ENCODE data around the gene STAT1. TPM values are rescaled to one million over a fixed set of nuclear protein-coding genes. Genes with fewer than 3 reads are reported as not detected.

Gene STAT1
- 55.0 and 64.7 TPM in 2 replicates for total RNA-seq (2014; rRNA removed; shearing (Covaris generic))

DNA sequence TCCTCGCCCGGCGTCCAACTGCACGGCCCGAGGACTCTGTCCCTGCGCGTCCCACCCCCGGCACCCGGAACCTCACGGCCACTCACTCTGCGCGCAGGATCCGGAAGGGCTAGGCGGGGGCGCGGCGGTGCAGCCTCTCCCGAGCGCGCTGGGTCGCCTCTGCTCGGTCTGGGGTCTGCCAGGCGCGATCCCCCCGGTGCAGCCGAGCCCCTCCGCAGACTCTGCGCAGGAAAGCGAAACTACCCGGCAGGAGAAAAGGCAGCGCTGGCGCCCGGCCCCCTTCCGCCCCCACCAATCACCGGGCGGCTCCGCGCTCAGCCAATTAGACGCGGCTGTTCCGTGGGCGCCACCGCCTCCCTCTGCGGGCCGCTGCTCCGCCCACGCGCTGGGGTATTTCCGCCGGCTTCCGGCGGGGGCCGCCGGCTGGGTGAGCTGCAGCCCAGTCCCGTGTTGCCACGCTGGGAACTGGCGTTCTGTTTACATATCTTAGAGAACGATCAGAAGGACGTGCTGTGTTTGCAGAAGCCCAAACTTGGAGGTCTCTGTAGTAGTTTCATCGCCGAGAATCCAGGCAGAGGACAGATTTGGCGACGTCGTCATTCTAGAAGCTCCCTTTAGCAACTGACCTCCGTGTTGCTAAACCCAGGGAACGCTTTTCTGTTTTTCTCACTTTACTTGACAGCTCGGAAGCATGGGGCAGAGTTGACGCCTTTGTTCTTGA is at the start of gene STAT1:
STAT1 (minus strand) TSS at position 240 of the 721 bp plus-strand sequence. CDS start 4,168 bp downstream, outside the sequence.
- peak; percentile 85 for DNase-seq (ENCODE audit: low spot score)

DNA sequence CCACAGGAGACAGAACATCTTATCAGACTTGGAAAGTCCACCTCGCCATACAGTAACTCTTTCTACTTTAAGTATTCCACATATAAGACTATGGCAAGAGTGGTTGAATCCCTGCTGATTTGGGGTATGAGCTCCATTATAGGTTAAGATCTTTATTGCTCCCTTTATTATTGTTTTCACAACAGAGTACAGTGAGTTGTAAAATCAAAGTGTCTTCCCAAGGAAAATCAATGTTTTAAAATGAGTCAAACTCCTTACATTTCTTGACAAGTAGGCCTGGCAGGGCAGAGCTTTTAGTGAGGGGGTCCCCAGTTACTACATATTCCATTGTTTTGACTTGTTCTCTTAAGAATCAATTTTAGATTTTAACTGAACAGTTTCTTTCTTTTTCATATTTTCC is 49.6 kb upstream of the STAT1 start:
- DNase-seq (ENCODE audit: low spot score), result no peak

DNA sequence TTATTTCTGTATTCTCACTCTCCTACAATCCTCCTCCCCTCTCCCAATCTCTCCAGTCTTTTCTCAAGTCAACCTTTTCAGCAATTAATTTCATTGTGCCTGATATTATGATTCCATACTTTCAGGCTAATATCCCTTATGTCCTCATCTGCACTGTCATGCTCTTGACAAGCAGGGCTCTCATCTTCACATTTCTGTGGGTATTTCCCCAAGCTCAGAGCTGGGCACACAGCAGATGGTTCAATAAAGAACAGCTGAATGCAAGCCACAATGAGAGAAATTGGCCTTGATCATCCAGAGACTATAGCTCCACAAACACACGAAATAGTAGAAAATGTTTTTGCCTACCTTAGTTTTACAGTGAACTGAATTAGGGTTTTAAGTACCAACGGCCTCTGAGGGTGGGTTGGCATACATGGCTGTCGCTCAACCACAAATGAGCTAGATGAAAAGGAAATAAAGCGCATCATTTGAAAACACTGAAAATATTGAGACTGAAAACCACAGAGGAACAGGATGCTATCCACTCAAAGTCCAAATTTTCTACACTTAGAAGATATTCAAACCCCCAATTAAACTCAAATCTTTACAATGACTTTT is 47.5 kb upstream of the STAT1 start:
- no peak for DNase-seq (ENCODE audit: low spot score)

DNA sequence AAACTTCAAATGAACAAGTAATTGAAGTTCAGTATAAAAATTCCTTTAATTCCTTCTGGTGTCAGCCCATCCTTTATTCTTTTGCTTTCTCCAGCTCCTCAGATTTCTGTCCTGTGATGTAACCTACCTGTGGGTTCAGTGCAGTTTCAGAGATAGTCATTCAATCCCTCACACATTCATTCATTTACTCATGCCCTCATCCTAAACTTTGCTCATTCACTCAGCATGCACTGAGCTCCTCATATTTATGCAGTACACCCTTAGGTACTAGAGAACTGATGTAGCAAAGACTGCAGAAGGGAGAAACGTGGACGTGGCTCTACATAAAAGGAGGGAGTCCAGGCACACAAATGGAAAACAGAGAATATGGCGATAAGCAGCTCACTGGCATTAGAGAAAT is 45.3 kb upstream of the STAT1 start:
- DNase-seq (ENCODE audit: low spot score), result no peak

DNA sequence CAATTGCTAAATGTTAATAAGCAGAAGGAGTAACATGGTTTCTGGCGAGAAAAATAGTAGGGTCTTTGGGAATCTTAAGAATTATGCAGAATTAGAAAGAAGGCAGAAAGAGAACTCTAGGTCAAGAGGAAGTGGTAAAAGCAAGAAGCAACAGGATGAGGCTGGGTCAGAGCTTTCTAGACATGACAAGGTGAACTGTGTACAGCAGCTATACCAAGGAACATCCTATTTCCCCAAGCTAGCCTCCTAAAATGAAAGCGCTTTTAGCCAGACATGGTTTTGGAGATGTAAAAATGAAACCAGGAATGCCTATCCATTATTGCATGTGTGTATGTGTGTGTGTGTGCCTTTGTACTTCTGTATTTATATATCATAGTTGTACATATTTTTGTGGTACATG is 42.3 kb upstream of the STAT1 start:
- DNase-seq (ENCODE audit: low spot score), result no peak

DNA sequence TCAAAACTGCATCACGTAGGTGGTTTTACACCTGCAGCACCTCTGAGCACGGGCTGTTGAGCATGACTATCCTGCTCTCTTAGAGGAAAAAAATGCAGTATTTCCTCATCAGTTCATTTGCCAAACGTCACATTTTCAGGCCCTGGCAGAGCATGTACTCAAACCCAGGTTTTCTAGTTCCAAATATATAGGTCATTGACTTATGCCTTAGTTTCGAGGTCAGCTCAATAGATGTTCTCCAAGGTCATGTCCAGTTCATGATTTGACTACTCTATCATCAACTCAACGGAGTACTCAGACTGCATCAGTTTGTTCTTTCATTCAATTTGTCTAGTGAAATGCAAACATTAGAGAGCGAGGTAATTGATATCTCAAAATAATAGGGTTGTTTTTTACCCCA is 39.3 kb upstream of the STAT1 start:
- no peak for DNase-seq (ENCODE audit: low spot score)

DNA sequence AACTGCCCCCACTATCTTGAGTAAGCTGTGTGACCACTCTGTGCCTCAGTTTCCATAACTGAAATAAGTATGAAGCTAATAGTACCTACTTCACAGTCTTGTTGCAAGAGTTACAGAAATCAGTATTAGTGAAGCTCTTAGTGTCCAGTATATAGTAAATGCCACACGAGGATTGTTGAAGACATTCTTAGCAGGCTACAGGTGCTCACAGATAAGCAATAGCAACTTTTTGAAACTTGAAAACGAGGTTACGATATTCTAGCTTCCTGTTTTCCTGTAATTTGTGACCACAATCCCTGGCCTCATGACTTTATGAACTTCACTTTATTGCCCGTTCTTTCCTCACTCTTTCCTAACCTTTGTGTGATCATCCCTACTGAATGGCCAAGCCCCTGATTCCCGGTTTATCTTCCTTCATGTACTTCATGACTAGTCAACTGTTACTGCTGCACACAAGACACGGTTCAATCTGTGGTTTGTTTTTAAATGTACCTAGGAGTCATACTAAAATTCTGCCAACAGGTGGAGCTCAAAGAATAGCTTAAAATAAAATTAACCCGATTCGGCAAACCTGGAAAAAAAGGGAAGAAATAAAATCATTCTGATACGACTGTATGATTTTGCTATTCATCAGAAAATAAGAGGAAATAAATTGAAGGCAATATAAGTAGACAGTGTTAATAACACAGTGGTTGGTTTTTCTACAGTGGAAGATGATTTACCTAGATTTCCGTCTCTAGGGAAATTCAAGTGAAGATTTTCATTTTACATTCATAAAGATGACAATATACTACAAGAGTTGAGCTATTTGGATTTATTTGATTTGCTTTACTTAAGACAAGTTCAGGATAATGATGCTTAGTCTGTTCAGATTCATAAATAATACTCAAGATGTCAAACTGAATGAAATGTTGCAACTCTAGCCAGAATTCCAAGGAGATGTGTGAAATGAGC is 38.1 kb upstream of the STAT1 start:
- peak; percentile 57 for DNase-seq (ENCODE audit: low spot score)

DNA sequence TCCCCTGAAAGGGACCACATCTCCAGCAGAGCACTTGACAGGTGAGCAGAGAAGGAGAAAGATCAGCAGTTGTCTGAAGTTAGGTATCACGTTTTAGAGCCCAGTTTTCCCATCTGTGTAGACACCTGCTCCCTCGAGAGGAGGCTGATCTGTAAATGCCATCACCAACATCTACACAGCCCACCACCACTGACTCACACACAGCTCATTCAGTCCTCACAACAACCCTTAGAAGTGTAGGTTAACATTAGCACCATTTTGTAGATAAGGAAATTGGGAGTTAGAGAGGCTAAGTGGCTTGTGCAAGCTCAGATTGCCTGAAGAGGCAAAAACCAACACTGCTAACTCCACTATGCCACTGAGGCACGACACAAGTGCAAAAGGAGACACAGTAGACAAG is 37.2 kb upstream of the STAT1 start:
- no peak for DNase-seq (ENCODE audit: low spot score)

DNA sequence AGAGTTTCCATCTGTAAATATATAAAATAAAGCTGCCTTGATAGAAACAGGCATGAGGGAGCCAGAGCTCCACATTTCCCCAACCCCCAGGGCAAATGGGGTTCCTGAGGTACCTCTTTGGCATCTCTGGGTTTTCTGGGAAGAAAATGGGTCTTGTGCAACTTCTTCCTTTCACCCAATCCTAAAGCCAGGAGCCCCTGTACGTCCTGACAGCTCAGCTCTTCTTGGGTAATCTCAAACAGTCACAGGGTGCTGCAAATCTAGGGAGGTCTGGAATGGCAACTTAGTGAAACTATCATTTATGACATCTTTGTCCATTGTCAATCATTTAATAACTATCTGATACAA is 36.6 kb upstream of the STAT1 start:
- no peak for DNase-seq (ENCODE audit: low spot score)

DNA sequence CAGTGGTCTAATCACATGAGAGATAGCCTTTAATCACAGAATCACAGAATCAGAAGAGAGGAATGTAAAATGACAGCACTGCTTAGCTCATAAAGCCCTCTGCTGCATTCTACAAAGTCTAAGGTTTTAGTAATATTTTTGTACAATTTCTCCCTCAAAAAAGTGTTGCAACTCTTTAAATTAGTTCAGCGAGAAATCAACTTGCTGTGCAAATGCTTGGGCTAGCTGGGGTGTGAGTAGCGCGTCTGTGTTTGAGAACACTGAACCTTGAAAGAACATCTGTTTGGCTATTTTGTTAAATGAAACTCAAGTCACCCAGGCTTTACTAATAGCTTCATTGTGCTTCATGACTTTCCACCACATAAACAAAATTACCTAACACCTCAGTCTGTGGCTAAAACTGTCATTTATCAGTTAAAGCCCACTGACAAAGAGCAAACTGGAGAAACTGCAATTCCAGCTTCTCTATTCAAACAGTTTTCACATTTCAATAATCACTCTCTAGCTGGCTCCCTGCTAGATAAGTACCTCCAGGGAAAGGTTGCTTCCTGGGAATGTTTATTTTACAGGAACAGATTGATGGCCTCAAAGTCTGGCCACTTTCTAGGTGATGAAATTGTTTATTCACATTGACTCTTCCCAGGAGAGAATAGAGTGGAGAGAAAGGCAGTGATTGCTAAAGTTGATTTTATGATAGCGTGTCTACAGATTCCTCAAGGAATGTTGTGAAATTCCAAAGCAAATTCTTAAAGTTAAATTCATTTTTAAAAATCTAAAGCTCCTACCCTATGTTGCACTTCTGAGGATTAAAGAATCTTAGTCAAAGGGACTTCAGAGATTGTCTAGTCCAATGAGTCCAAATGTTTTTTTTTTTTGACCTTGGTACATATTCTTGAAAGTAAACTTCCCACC is 36.0 kb upstream of the STAT1 start:
- peak; percentile 19 for DNase-seq (ENCODE audit: low spot score)

DNA sequence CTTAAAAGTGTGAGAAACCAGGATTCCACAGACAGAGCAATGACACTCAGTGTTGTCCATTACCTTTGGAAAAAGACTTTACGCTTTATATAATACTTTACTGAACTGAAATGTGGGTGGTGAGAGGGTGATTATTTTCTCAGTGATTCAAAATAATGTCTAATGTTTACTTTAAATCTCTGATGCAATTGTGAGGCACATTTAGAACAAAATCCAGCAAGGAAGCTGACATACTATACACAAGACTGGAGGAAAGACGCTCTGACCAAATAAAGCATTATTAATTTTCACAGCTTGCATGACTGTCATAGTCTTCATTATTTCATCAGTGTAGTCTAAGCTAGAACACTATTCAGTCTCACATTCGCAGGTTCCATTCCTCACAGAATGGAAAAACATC is 34.1 kb upstream of the STAT1 start:
- DNase-seq (ENCODE audit: low spot score), result no peak

DNA sequence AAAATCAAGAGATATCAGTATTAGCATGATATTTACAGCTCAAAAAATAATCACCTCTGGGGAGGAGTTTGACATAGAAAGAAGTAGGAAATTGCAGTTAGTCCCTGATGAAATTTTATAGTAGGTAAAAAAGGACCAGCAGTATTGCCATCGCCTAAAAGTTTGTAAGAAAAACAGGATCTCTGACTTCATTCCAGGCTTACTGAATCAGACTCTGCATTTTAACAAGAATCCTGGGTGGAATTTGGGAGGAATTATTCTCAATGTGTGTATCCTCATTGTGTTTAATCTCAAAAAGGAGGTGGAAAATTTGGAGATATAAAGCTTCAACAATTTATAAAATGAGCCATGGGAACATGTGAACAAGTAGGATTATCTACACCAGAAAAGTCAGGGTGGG is 31.2 kb upstream of the STAT1 start:
- no peak for DNase-seq (ENCODE audit: low spot score)

DNA sequence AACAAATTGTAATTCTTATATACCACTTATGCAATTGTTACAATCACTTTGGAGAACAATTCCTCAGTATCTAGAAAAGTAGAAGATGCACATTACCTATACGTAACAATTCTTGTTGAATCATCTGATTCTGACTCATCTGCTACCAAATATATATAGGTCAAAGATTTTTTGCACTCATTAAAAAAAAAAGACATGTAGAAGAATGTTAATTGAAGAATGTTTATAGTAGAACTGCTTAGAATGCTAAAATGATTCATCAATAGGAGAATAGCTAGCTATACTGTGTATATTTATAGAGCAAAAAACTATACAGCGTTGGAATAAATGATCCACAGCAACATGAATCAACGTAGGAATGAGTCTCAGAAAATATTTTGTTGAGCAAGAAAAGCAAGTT is 29.5 kb upstream of the STAT1 start:
- no peak for DNase-seq (ENCODE audit: low spot score)

DNA sequence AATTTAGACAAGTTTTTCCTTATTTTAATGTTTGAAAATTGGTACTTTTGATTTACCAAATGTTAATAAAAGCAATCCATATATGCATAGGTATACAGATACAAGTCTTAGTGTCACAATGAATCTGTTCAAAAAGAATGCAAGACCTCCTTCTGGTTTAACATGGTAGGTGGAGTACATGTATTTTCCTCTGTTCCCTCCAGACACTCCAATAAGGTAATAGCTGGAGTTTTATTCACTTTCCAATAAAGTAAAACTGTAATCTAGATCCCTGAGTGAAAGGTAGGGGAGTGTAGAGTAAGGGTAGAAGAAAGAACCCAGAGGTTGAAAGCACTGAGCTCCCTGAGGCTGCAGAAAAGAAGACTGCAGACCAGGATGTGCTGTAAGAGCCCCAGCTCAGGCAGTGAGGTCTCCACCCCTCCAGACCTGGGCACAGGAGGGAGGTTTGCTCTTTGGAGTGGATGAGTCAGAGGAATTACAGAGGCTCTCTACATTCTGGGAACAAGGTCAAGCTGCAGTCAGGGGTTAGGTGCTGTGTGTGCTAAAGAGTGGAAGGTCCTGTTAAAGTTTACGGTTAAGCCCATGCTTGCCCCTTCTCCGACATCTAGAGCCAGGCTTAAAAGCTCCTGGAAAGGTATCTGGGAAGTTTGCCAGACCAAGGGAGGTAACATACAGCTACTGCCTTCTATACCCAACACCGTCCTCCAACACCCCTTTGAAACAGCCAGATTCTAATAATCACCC is 27.6 kb upstream of the STAT1 start:
- peak; percentile 40 for DNase-seq (ENCODE audit: low spot score)

DNA sequence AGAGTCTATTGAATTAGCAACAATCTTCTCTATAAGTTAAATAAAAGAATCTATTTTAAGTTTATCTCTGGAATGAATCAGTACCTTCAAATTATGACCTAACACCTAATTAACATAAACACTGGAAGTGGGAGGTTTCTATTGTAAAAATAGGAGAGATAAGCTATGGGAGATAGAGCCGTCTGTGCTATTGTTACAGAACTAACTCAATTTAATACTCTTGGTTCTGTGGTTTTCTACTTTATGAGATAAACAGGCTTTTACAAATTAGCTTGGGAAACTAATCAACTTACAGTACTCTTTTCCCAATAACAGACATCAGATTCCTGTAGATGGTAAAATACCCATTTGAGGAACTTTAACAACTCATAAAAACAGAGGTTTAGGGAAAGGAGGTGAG is 25.6 kb upstream of the STAT1 start:
- DNase-seq (ENCODE audit: low spot score), result no peak

DNA sequence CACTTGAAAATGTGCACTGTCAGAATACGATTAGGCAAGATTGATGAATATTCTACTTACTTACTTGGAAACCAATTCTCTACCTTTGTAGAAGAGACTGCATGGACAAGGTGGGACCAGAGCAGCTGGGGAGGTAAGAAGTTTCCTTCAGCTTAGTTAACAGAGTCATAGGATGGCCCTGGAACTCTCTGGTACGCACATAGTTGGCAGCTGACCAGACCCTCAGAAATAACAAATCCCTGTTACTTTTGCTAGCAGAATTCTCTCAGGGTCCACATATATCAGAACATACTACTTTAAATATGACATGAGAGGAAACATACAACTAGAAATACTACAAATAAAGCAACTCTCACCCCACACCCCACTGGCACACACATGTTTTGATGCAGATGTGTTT is 24.8 kb upstream of the STAT1 start:
- DNase-seq (ENCODE audit: low spot score), result no peak

DNA sequence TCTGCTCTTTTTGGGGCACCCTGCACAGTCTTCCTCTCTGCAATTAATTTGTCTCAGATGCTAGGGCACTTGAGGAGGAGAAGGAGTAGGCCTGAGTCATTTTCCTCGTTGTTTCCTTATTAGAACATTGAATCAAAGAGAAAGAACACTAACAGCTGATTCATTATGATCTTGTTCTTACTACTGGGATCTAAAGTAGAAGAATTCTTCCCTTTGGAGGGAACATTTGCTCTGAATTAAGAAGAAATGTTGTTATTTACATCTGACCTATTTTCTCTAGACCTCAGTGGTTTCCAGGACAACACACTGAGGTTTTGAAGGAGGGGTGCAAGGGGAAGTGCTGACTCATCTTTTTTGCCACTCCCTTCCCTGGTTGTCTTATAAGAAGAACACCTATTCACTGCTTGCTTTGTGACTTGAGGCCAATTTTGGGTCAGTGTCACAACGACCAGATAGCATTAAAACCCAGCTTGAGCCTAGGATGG is 24.3 kb upstream of the STAT1 start:
- peak; percentile 50 for DNase-seq (ENCODE audit: low spot score)

DNA sequence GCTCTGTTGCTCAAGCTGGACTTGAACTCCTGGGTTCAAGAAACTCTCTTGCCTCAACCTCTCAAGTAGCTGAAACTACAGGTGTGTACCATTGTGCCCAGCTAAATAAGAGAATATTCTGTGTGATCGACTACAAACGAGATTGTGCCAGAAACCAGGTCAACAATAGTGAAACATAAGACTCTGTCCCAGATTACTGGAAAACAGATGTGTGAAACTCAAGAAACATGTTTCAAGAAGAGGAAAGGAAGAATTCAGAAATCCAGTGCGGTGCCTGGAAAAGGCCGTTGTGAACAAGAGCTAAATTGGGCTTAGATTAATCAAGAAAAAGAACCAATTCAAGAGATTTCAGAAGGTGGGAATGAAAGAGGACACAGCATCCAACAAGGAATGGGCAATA is 23.4 kb upstream of the STAT1 start:
- no peak for DNase-seq (ENCODE audit: low spot score)

DNA sequence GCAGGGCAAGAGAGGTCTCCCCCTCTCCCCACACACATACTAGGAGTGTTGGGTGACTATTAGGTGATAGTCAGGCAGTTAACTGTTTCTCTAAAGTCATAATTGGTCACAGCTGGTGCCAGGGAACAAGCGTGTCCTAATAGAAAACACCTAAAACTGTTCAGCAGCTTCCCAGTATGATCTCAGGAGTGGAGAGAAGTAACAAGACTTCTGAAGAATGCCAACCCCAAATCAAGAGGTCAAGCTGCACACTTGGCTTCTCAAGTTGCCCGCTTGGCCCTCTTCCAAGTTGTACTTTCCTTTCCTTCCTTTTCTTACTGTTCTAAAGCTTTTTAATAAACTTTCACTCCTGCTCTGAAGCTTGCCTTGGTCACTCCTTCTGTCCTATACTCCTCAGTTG is 22.4 kb upstream of the STAT1 start:
- no peak for DNase-seq (ENCODE audit: low spot score)

DNA sequence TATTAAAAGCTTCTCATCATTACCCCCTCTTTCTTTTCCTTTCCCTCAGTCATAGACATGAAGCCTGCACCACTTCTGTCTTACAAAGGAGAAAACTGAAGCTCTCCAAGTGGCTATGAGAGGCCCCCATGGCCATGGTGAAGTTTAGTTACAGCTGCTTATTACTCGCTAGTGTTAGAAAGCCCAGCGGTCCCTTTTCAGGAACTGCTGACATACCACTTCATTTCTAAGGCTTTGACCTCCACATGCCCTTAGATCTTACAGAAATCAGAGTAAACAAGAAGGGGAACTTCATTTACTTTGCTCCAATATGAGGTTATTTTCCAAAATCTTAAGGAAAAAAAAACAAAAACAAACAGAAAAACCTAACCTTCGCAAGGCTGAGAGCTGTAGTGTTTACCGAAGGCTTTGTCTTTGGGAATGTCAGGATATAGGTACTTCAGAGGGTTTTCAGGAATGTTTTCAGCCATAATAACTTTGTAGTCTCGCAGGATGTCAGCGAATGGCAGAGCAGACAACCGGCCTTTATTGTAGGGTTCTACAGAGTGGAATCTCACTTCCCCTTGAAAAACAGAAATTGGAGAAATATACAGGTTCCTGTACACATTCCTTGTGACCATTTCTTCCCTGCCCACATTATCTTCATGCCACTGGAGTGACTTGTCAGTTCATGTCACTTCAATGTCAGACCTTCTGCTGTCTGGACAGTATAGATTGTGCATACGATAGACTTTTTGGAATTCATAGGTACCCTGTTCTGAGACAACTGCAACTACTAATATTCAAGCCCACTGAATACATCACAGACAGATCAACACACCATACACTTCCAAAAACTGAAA is 18.8 kb upstream of the STAT1 start:
- DNase-seq (ENCODE audit: low spot score), result no peak

Measured in A172 (cell line).